ENCODE data around the gene ATP2C2. TPM values are rescaled to one million over a fixed set of nuclear protein-coding genes. Genes with fewer than 3 reads are reported as not detected.

The ATP2C2 gene
- total RNA-seq, 4 donors from 2014 or later = 0.86 TPM; not detected in 3

DNA sequence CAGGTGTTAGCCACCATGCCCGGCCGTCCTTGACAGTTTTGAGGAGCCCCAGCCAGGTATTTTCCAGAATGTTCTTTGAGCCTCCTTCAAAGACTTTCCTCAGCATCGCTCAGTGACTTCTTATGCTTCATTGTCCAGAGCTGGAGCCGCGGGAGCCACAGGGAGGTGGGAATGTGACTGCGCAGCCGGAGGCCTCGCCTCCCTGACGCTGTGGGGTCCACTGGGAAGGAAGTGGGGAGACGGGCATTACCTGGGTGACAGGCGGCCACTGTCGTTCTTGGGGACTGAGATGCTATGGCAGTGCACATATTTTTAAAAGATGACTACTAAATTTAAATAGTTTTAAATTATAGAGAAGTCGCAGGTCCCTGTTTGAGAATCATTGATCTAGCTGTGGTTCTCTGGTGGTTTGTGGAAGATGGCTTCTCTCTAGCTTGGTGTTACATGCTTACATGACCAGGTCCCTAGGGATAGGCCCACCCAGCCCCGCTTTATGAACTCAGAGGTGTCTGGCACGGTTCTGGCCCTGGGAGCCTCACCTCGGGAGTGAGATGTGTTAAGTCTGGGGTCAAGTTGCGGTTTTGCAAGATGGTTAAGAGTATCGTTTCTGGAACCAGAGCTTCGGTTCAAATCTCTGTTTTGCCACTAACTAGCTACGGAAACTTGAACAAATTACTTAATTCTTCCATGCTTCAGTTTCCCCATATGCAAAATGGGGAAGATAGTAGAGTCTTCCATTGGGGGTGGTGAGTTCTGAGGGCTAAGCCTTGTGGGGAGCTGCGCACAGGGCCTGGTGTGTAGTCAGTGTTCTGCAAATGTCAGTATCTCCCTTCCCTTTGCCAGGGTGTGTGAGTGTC is 53.0 kb downstream of the ATP2C2 start:
- Histone ChIP-seq H3K27me3 (peaks cover 0 to 29% (median 0%) of the 10 kb centered on the region in 4 donors), H3K27ac (replicated peaks in 1 of 4) (no peak overlapping the region), H3K9me3 (no peaks in the 10 kb centered on the region), H3K36me3 (no peaks in the 10 kb centered on the region), H3K4me3 (no peak overlapping the region), H3K4me1 (no peaks in the 10 kb centered on the region)
- 93% methylated on average over 19 of the region's 21 CpGs for WGBS
- intact Hi-C loops (cut with DNase I) = no loop called here
- DNase-seq (ENCODE audit: extremely low spot score) = no peak
- TF ChIP-seq POLR2AphosphoS5 (IDR thresholded peaks at IDR 0.05) = no peak
- TF ChIP-seq, protein P1, sequence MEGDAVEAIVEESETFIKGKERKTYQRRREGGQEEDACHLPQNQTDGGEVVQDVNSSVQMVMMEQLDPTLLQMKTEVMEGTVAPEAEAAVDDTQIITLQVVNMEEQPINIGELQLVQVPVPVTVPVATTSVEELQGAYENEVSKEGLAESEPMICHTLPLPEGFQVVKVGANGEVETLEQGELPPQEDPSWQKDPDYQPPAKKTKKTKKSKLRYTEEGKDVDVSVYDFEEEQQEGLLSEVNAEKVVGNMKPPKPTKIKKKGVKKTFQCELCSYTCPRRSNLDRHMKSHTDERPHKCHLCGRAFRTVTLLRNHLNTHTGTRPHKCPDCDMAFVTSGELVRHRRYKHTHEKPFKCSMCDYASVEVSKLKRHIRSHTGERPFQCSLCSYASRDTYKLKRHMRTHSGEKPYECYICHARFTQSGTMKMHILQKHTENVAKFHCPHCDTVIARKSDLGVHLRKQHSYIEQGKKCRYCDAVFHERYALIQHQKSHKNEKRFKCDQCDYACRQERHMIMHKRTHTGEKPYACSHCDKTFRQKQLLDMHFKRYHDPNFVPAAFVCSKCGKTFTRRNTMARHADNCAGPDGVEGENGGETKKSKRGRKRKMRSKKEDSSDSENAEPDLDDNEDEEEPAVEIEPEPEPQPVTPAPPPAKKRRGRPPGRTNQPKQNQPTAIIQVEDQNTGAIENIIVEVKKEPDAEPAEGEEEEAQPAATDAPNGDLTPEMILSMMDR (IDR thresholded peaks at IDR 0.05) = no peak
- TF ChIP-seq EP300 (IDR thresholded peaks at IDR 0.05) = no peak
- no peak for TF ChIP-seq POLR2A (IDR thresholded peaks at IDR 0.05; ENCODE audit: low read depth)

DNA sequence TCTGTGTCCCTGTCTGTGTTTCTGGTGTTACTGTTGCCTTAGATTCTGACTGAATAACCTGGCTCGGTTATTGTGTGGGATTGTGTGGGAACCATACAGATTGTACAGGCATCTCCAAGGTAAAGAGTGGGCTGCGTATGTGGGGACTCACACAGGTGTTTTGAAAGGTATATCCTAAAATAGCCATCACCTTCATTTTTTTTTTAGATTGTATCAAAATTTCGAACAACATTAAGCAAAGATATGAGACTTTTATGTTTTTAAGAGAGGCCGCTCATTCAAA is 53.5 kb downstream of the ATP2C2 start:
- Histone ChIP-seq H3K27me3 (peaks cover 0 to 30% (median 0%) of the 10 kb centered on the region in 4 donors), H3K9me3 (no peaks in the 10 kb centered on the region), H3K27ac (replicated peaks in 1 of 4) (no peak overlapping the region), H3K4me3 (no peak overlapping the region), H3K36me3 (no peaks in the 10 kb centered on the region), H3K4me1 (no peaks in the 10 kb centered on the region)
- WGBS = 97% methylated on average over 4 of the region's 4 CpGs
- intact Hi-C loops (cut with DNase I) = no loop called here
- no peak for DNase-seq (ENCODE audit: extremely low spot score)
- TF ChIP-seq POLR2AphosphoS5 (IDR thresholded peaks at IDR 0.05) (no peak), POLR2A (IDR thresholded peaks at IDR 0.05; ENCODE audit: low read depth) (no peak), EP300 (IDR thresholded peaks at IDR 0.05) (no peak)
- TF ChIP-seq, protein P1 (IDR thresholded peaks at IDR 0.05) = no peak

DNA sequence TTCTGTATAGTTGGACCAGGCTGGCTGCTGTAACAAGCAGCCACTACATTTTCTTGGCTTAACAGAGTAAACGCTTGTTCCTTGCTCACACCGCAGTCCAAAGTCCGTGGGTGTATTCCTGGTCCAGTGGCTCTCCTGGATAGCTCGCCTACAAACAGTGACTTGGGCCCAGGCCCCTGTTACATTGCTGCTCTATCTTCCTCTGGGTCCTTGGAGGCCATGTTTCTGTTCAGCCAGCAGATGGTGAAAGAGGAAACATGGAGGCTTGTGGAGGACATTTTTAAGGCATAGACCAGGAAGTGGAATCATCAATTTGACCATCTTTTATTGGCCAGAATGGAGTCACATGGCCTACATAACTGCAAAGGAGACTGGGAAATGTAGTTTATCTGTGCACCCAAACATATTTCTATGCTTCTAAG is 55.1 kb downstream of the ATP2C2 start:
- H3K27ac ChIP-seq (replicated peaks in 1 of 4) = no peak overlapping the region
- TF ChIP-seq, protein P1 (IDR thresholded peaks at IDR 0.05) = no peak
- TF ChIP-seq POLR2AphosphoS5 (IDR thresholded peaks at IDR 0.05) (no peak), EP300 (IDR thresholded peaks at IDR 0.05) (no peak), POLR2A (IDR thresholded peaks at IDR 0.05; ENCODE audit: low read depth) (no peak)
- intact Hi-C loops (cut with DNase I) = no loop called here
- no peaks in the 10 kb centered on the region for H3K36me3 ChIP-seq
- WGBS = 100% methylated on average over 1 of the region's 4 CpGs
- no peak overlapping the region for H3K4me3 ChIP-seq
- H3K27me3 ChIP-seq = peaks cover 0 to 22% (median 0%) of the 10 kb centered on the region in 4 donors
- DNase-seq (ENCODE audit: extremely low spot score) = no peak
- H3K4me1 ChIP-seq = no peaks in the 10 kb centered on the region
- H3K9me3 ChIP-seq = no peaks in the 10 kb centered on the region

DNA sequence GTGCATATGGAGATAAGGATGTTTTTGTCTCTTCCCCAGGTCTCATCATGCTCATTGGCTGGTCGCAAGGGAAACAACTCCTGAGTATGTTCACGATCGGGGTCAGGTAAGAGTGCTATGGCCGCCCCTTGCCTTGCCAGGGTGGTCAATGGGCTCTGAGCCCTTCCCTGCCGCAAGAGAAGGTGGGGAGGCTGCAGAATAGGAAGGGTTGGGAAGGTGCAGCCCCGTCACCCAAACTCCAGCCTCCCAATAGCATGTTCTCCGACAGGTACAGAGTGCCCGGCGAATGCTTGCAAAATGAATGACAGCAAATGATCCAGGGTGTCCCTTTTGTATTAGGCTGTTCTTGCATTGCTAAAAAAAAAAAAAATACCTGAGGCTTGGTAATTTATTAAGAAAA is 57.4 kb downstream of the ATP2C2 start:
- peaks cover 0 to 21% (median 0%) of the 10 kb centered on the region in 4 donors for H3K27me3 ChIP-seq
- no peaks in the 10 kb centered on the region for H3K4me1 ChIP-seq
- intact Hi-C loops (cut with DNase I) = no loop called here
- DNase-seq (ENCODE audit: extremely low spot score) = no peak
- H3K36me3 ChIP-seq = no peaks in the 10 kb centered on the region
- TF ChIP-seq, protein P1 (IDR thresholded peaks at IDR 0.05) = no peak
- TF ChIP-seq POLR2A (IDR thresholded peaks at IDR 0.05; ENCODE audit: low read depth) (no peak), EP300 (IDR thresholded peaks at IDR 0.05) (no peak), POLR2AphosphoS5 (IDR thresholded peaks at IDR 0.05) (no peak)
- H3K4me3 ChIP-seq = no peak overlapping the region
- H3K27ac ChIP-seq (replicated peaks in 1 of 4) = no peak overlapping the region
- WGBS = 89% methylated on average over 9 of the region's 9 CpGs
- H3K9me3 ChIP-seq = no peaks in the 10 kb centered on the region
